ENCODE measurements around the gene AP1S3. TPM values are rescaled to one million over a fixed set of nuclear protein-coding genes. Genes with fewer than 3 reads are reported as not detected.
"Not testable (repeated sequence)": the region's sequence is repeated elsewhere in the genome, so short reads cannot be mapped to it uniquely, and the experiment has no call there.

Gene AP1S3
- total RNA-seq, 1 experiment from 2014 or later = 185 TPM

DNA sequence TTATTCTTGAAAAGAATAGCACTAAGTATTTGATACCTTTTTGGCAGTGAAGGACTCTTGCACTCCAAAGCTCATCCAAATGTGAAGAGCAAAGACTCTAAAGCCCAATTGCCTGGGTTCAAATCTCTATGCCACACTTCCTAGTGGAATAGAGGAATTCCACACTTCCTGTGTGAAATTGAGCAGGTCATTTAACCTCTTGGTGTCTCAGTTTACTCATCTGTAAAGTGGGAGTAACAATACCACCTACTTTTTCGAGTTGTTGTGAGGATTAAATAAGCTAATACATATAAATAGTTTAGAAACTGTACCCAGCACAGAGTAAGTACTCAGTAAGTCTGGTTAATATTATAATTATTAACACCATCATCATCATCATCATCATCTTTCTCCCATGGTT, 72.6 kb downstream of the AP1S3 start (continued):
- TF ChIP-seq, protein P1, sequence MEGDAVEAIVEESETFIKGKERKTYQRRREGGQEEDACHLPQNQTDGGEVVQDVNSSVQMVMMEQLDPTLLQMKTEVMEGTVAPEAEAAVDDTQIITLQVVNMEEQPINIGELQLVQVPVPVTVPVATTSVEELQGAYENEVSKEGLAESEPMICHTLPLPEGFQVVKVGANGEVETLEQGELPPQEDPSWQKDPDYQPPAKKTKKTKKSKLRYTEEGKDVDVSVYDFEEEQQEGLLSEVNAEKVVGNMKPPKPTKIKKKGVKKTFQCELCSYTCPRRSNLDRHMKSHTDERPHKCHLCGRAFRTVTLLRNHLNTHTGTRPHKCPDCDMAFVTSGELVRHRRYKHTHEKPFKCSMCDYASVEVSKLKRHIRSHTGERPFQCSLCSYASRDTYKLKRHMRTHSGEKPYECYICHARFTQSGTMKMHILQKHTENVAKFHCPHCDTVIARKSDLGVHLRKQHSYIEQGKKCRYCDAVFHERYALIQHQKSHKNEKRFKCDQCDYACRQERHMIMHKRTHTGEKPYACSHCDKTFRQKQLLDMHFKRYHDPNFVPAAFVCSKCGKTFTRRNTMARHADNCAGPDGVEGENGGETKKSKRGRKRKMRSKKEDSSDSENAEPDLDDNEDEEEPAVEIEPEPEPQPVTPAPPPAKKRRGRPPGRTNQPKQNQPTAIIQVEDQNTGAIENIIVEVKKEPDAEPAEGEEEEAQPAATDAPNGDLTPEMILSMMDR (IDR thresholded peaks at IDR 0.05 in 2 of 3, conservative IDR thresholded peaks at IDR 0.05 in 1 of 3; ENCODE audit: borderline replicate concordance in 1 of 3, insufficient read depth in 1 of 3, low read depth in 2 of 3, low read length in 2 of 3) = no peak
- no peak for TF ChIP-seq ZNF274 (IDR thresholded peaks at IDR 0.05; ENCODE audit: low read depth, low read length)
- no peak for TF ChIP-seq SRF (IDR thresholded peaks at IDR 0.05; ENCODE audit: low read depth)
- no peak for TF ChIP-seq POLR2AphosphoS5 (IDR thresholded peaks at IDR 0.05; ENCODE audit: low read depth, low read length)
- no peak for TF ChIP-seq MAX (IDR thresholded peaks at IDR 0.05)

- TF ChIP-seq ZNF274 (IDR thresholded peaks at IDR 0.05; ENCODE audit: low read depth, low read length) = no peak
- TF ChIP-seq RAD21 (IDR thresholded peaks at IDR 0.05; ENCODE audit: low read depth) = no peak
- no peak for TF ChIP-seq EZH2 (IDR thresholded peaks at IDR 0.05)
- TF ChIP-seq CBX3 (IDR thresholded peaks at IDR 0.05; ENCODE audit: low read depth) = no peak
- no peak for TF ChIP-seq FOSL1 (IDR thresholded peaks at IDR 0.05; ENCODE audit: low read depth)
- Histone ChIP-seq H3K4me2 (ENCODE audit: low read length) (no peak overlapping the region), H3K9ac (ENCODE audit: low read length) (peak overlapping the region; percentile 9; the same call in 1 of the 2 replicates), H3K9me3 (ENCODE audit: control insufficient read depth in 1 of 2, insufficient read depth in 1 of 2, low read depth in 1 of 2, low read length in 2 of 2) (no peaks in the 10 kb centered on the region), H3K4me1 (ENCODE audit: control insufficient read depth in 1 of 2, insufficient read depth in 2 of 2, low read length in 2 of 2) (peaks cover 53 to 62% of the 10 kb centered on the region in 2 experiments), H3K36me3 (ENCODE audit: control insufficient read depth in 1 of 2, insufficient read depth in 2 of 2, low read length in 2 of 2) (peaks cover 6 to 12% of the 10 kb centered on the region in 2 experiments; a peak in 3 of 4 replicates), H3K27ac (ENCODE audit: low read depth, low read length) (peak overlapping the region; percentile 91), H3K9me2 (ENCODE audit: insufficient read depth) (no peaks in the 10 kb centered on the region), H3K79me2 (ENCODE audit: insufficient read depth, low read length) (peaks cover 5% of the 10 kb centered on the region; the same call in 1 of the 2 replicates), H3K4me3 (replicated peaks in 1 of 2; ENCODE audit: low read depth in 1 of 2, low read length in 2 of 2) (no peak overlapping the region), H2AFZ (ENCODE audit: low read depth, low read length, poor library complexity, severe bottlenecking) (no peak overlapping the region), H3K27me3 (ENCODE audit: insufficient read depth, low read length) (no peaks in the 10 kb centered on the region), H4K20me1 (ENCODE audit: insufficient read depth) (no peaks in the 10 kb centered on the region)
- DNase-seq (ENCODE audit: low read depth, low spot score) = no peak
- ChIA-PET RAD21 (ENCODE audit: low non-redundant PET in 1 of 2, low total read pairs in 2 of 2, uncharacterized antibody in 2 of 2, unreplicated experiment in 2 of 2) (interaction anchor here in 1 of 2 experiments (1.4 kb wide), 1 partner anchor 35 kb away, joined by 4 read pairs; no protein-coding TSS in a partner anchor), CTCF (interaction anchor here (1.0 to 1.7 kb wide), 3 partner anchors 16 to 97 kb away, joined by 3 to 5 read pairs (median 3); no protein-coding TSS in a partner anchor), POLR2A (interaction anchor here (1.5 kb wide), 1 partner anchor 66 kb away, joined by 3 read pairs; no protein-coding TSS in a partner anchor)
- no peak for ATAC-seq
- no TSS peak for BruUV-seq (replicated peaks)
- intact Hi-C loops (cut with micrococcal nuclease) = no loop called here
These were observed 74.5 kb downstream of the AP1S3 start for GRCh38 chr2:223762853-223763252.

DNA sequence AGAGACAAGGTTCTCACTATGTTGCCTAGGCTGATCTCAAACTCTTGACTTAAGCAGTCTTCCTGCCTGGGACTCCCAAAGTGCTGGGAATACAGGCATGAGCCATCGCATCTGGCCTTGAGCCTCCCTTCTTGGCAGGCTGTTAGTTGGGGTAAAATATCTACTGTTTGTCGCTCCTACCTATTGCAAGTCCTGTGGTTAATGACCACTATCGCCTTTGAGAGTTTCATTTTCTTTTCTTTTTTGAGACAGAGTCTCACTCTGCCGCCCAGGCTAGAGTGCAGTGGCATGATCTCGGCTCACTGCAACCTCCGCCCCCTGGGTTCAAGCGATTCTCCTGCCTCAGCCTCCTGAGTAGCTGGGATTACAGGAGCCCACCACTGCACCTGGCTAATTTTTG, 75.6 kb downstream of the AP1S3 start:
- RAD21 ChIA-PET (ENCODE audit: low non-redundant PET in 1 of 2, low total read pairs in 2 of 2, uncharacterized antibody in 2 of 2, unreplicated experiment in 2 of 2); H3K9me3 ChIP-seq (ENCODE audit: control insufficient read depth in 1 of 2, insufficient read depth in 1 of 2, low read depth in 1 of 2, low read length in 2 of 2); BruUV-seq (replicated peaks); H4K20me1 ChIP-seq (ENCODE audit: insufficient read depth); H3K9me2 ChIP-seq (ENCODE audit: insufficient read depth); DNase-seq (ENCODE audit: low read depth, low spot score); ATAC-seq; H2AFZ ChIP-seq (ENCODE audit: low read depth, low read length, poor library complexity, severe bottlenecking); H3K79me2 ChIP-seq (ENCODE audit: insufficient read depth, low read length); H3K27me3 ChIP-seq (ENCODE audit: insufficient read depth, low read length); H3K4me3 ChIP-seq (replicated peaks in 1 of 2; ENCODE audit: low read depth in 1 of 2, low read length in 2 of 2): not testable (repeated sequence)
- POLR2A ChIA-PET = interaction anchor here (0.8 to 3.9 kb wide), 5 partner anchors 38 to 95 kb away, joined by 3 to 35 read pairs (median 6); partner anchors contain the start of gene AP1S3
- Histone ChIP-seq H3K9ac (ENCODE audit: low read length) (peak overlapping the region; percentile 60), H3K4me1 (ENCODE audit: control insufficient read depth in 1 of 2, insufficient read depth in 2 of 2, low read length in 2 of 2) (peaks cover 56 to 63% of the 10 kb centered on the region in 2 experiments), H3K27ac (ENCODE audit: low read depth, low read length) (peak overlapping the region; percentile 91), H3K36me3 (ENCODE audit: control insufficient read depth in 1 of 2, insufficient read depth in 2 of 2, low read length in 2 of 2) (peaks cover 6 to 12% of the 10 kb centered on the region in 2 experiments; a peak in 3 of 4 replicates), H3K4me2 (ENCODE audit: low read length) (peak overlapping the region; percentile 70)
- intact Hi-C loops (cut with micrococcal nuclease) = loop anchor here (2.0 kb wide), 1 partner anchor 63 kb away; no protein-coding TSS in a partner anchor
- CTCF ChIA-PET = interaction anchor here (1.0 to 2.0 kb wide), 6 partner anchors 14 to 790 kb away, joined by 3 to 23 read pairs (median 6); no protein-coding TSS in a partner anchor
